ENCODE data around the gene STAT2. TPM values are rescaled to one million over a fixed set of nuclear protein-coding genes. Genes with fewer than 3 reads are reported as not detected.
"Not testable (repeated sequence)": the region's sequence is repeated elsewhere in the genome, so short reads cannot be mapped to it uniquely, and the experiment has no call there.

STAT2 gene
- total and polyA plus RNA-seq, 2 of the 13 experiments (the other 11 are each of a cell fraction or from before 2014, with no cell fraction given), result 43.5 to 84.6 TPM

GRCh38 chr12:56324206-56324605 is 35.7 kb downstream of the STAT2 start (continued):
- TF ChIP-seq ZNF556 (CRISPR knock-in tag; IDR thresholded peaks at IDR 0.05; ENCODE audit: borderline replicate concordance), result no peak
- TF ChIP-seq TP53 (CRISPR knock-in tag; conservative IDR thresholded peaks at IDR 0.05), result no peak
- no peak for TF ChIP-seq ZNF510 (CRISPR knock-in tag; IDR thresholded peaks at IDR 0.05; ENCODE audit: low read depth)
- TF ChIP-seq ZNF709 (CRISPR knock-in tag; IDR thresholded peaks at IDR 0.05), result no peak
- TF ChIP-seq ARNTL (CRISPR knock-in tag; IDR thresholded peaks at IDR 0.05), result no peak

GRCh38 chr12:56321610-56322009 is 38.3 kb downstream of the STAT2 start:
- CTCF ChIA-PET (ENCODE audit: low intra/inter-chr PET ratio, low total read pairs); H3K4me2 ChIP-seq (ENCODE audit: low read depth, low read length); BruUV-seq (replicated peaks); H3K9ac ChIP-seq (ENCODE audit: insufficient read depth, low read depth, low read length); FAIRE-seq; H4K20me1 ChIP-seq (ENCODE audit: insufficient read depth, low read length); H3K4me3 ChIP-seq (replicated peaks in 1 of 3; ENCODE audit: insufficient read depth in 1 of 3, low read depth in 2 of 3, low read length in 3 of 3); H3K79me2 ChIP-seq (ENCODE audit: insufficient read depth, low read length); DNase-seq (ENCODE audit: low spot score); intact Hi-C loops (cut with micrococcal nuclease; ENCODE audit: unreplicated experiment); H3K27ac ChIP-seq (ENCODE audit: extremely low read length, insufficient read depth, low read length); ATAC-seq; H3K9me3 ChIP-seq (ENCODE audit: low read length); H3K27me3 ChIP-seq (ENCODE audit: control insufficient read depth in 1 of 2, insufficient read depth in 2 of 2, low read length in 2 of 2); in situ Hi-C loops (cut with HindIII; ENCODE audit: extremely low pct_ligation_motif_present, low pct_unique_long_range_greater_than_20kb); H2AFZ ChIP-seq (ENCODE audit: low read length): not testable (repeated sequence)
- 93% methylated on average over 8 of the region's 8 CpGs for WGBS (ENCODE audit: low lambda C conversion rate)
- Histone ChIP-seq H3K4me1 (ENCODE audit: insufficient read depth, low read length) (peaks cover 22% of the 10 kb centered on the region), H3K36me3 (replicated peaks in 1 of 2; ENCODE audit: control insufficient read depth in 1 of 2, insufficient read depth in 2 of 2, low read length in 2 of 2) (peaks cover 17 to 52% of the 10 kb centered on the region in 2 experiments; a peak in 4 of 5 replicates)
- POLR2A ChIA-PET, result interaction anchor here (0.9 kb wide), 1 partner anchor 12 kb away, joined by 4 read pairs; the partner anchor contains the start of gene PAN2
- TF ChIP-seq CEBPB (IDR thresholded peaks at IDR 0.05; ENCODE audit: borderline replicate concordance, low read depth, low read length) (0 out of 2 replicates have a peak, but pooled peaks have one; percentile 46), ZNF770 (CRISPR knock-in tag; IDR thresholded peaks at IDR 0.05) (peak; percentile 35; the same call in 1 of the 2 replicates), CEBPG (CRISPR knock-in tag; IDR thresholded peaks at IDR 0.05) (peak; percentile 60)
